Transverse colon (tissue), 4 donors: ENCODE measurements around the gene MXRA8. TPM values are rescaled to one million over a fixed set of nuclear protein-coding genes. Genes with fewer than 3 reads are reported as not detected.
A peak's percentile ranks its signal among the peaks of the same experiment; 100 is the strongest.
"Not testable (repeated sequence)": the region's sequence is repeated elsewhere in the genome, so short reads cannot be mapped to it uniquely, and the experiment has no call there.

Experiments
- DNase-seq: peaks from one replicate; pipeline ENCODE4 v3.0.0-alpha.2; 2019
- H3K27ac ChIP-seq, 4 donors: fragments of 200-600 bp; sonication (generic); 2 replicates each; pipeline ENCODE4 v1.5.1; 2016 to 2018; ENCODE audit warnings: inconsistent platforms in 4 of 4
- H3K27me3 ChIP-seq: fragments of 200-600 bp; sonication (generic); 2 replicates; pipeline ENCODE4 v1.5.1; 2017; ENCODE audit warnings: inconsistent platforms
- H3K36me3 ChIP-seq, 4 donors: fragments of 200-600 bp; sonication (generic); 2 replicates each; pipeline ENCODE4 v1.5.1; 2017 to 2019; ENCODE audit warnings: inconsistent platforms in 4 of 4
- H3K4me1 ChIP-seq, 4 donors: fragments of 200-600 bp; sonication (generic); 2 replicates each; pipeline ENCODE4 v1.5.1; 2017 to 2020; ENCODE audit warnings: inconsistent platforms in 4 of 4
- H3K4me3 ChIP-seq, 4 donors: fragments of 200-600 bp; sonication (generic); 1 replicate in 1 of 4; 2 replicates in 3 of 4; pipeline versions ENCODE4 v1.5.1 to v1.6.1; 2017 to 2019; ENCODE audit warnings: inconsistent platforms in 4 of 4
- H3K9me3 ChIP-seq, 2 donors: fragments of 200-600 bp; sonication (generic); 2 replicates each; pipeline ENCODE4 v1.5.1; 2017 to 2019; ENCODE audit warnings: inconsistent platforms in 2 of 2
- CTCF ChIP-seq, 5 experiments: fragments of 200-600 bp in 3 of 5; fragments of 450-650 bp in 2 of 5; sonication (generic) in 3 of 5; IDR thresholded peaks; 1 replicate in 2 of 5; 2 replicates in 3 of 5; pipeline ENCODE4 v1.5.1; 2016 to 2017; ENCODE audit warnings: antibody characterized with exemption in 5 of 5, inconsistent platforms in 3 of 5, mild to moderate bottlenecking in 2 of 5, moderate library complexity in 1 of 5
- EP300 ChIP-seq: sonication (generic); formaldehyde crosslinking; IDR thresholded peaks from one replicate; pipeline ENCODE4 v1.6.1; 2017; ENCODE audit warnings: antibody characterized with exemption, low read depth
- POLR2A ChIP-seq: fragments of 450-650 bp; IDR thresholded peaks from one replicate; pipeline ENCODE4 v1.6.1; 2016; ENCODE audit warnings: antibody characterized with exemption, mild to moderate bottlenecking, moderate library complexity
- POLR2AphosphoS5 ChIP-seq, 3 donors: sonication (generic); formaldehyde crosslinking; IDR thresholded peaks; one replicate each; pipeline ENCODE4 v1.6.1; 2016; ENCODE audit warnings: antibody characterized with exemption in 3 of 3
- WGBS, 2 donors: methylation state at CpG; one replicate each; pipeline ENCODE4 v1.1.5; 2018; ENCODE audit warnings: low coverage in 1 of 2; 5-methylcytosine and 5-hydroxymethylcytosine counted together
- in situ Hi-C, 4 donors: fragments of 200-750 bp; cut with MboI; loops; one replicate each; pipeline versions ENCODE4 v1.15.0 to v1.15.1; 2017; ENCODE audit warnings: low sequenced_read_pairs in 3 of 4, low pct_ligation_motif_present in 1 of 4, low pct_unique_long_range_greater_than_20kb in 1 of 4
- intact Hi-C: fragments of 100-400 bp; cut with DNase I; formaldehyde crosslinking; loops from one replicate; pipeline ENCODE4 v1.15.1; 2023; ENCODE audit warnings: low total_unique reads
- total RNA-seq, 4 donors: library from RNA; depleted of rRNA; stranded (reverse); fragments of >200 nt; gene quantifications; one replicate each; pipeline ENCODE4 v1.1.0, GENCODE V29; 2016

MXRA8 gene
- total RNA-seq, 4 donors from 2014 or later = 31.1 to 145 (median 57.1) TPM

GRCh38 chr1:1371746-1372711 lies 13.7 kb upstream of the MXRA8 start:
- Histone ChIP-seq H3K4me1 (peaks cover 26 to 34% (median 30%) of the 10 kb centered on the region in 4 donors), H3K27me3 (no peaks in the 10 kb centered on the region), H3K36me3 (no peaks in the 10 kb centered on the region), H3K27ac (peak overlapping the region in 1 of 4 donors; percentile 24), H3K9me3 (no peaks in the 10 kb centered on the region), H3K4me3 (no peak overlapping the region)
- no peak for TF ChIP-seq EP300
- TF ChIP-seq CTCF (IDR thresholded peaks at IDR 0.05) = peak; percentile 89 to 98 (median 96)
- TF ChIP-seq POLR2AphosphoS5 (IDR thresholded peaks at IDR 0.05) = peak in 1 of 3 donors; percentile 19
- TF ChIP-seq POLR2A = no peak
- intact Hi-C loops = loop anchor here (10.0 kb wide), 1 partner anchor 357 kb away; the partner anchor contains the start of gene ISG15
- WGBS, 2 donors = 33% methylated on average over 25 of the region's 26 CpGs; no CpG with 5 or more reads in 1 of the 2 donors
- DNase-seq = peak; percentile 78
- in situ Hi-C loops = no loop called here

GRCh38 chr1:1371364-1371745 lies 13.0 kb upstream of the MXRA8 start:
- H3K4me1 ChIP-seq = peaks cover 26 to 34% (median 30%) of the 10 kb centered on the region in 4 donors
- in situ Hi-C loops (no loop called here), intact Hi-C loops (loop anchor here (10.0 kb wide), 1 partner anchor 357 kb away; the partner anchor contains the start of gene ISG15)
- no peak for DNase-seq
- no peaks in the 10 kb centered on the region for H3K27me3 ChIP-seq
- no peaks in the 10 kb centered on the region for H3K36me3 ChIP-seq
- H3K9me3 ChIP-seq = no peaks in the 10 kb centered on the region
- H3K27ac ChIP-seq = peak overlapping the region in 1 of 4 donors; percentile 24
- TF ChIP-seq POLR2A = no peak
- no peak for TF ChIP-seq CTCF (IDR thresholded peaks at IDR 0.05)
- no peak for TF ChIP-seq POLR2AphosphoS5 (IDR thresholded peaks at IDR 0.05)
- TF ChIP-seq EP300 = no peak
- 50 to 100% methylated on average over 1 to 12 of the region's 12 CpGs for WGBS, 2 donors
- no peak overlapping the region for H3K4me3 ChIP-seq

GRCh38 chr1:1370771-1371300 lies 12.5 kb upstream of the MXRA8 start:
- peaks cover 22 to 31% (median 27%) of the 10 kb centered on the region in 4 donors for H3K4me1 ChIP-seq
- in situ Hi-C loops (no loop called here), intact Hi-C loops (loop anchor here (10.0 kb wide), 1 partner anchor 356 kb away; the partner anchor contains the start of gene ISG15)
- no peak overlapping the region for H3K4me3 ChIP-seq
- WGBS, 2 donors = 82% methylated on average over 16 of the region's 16 CpGs; no CpG with 5 or more reads in 1 of the 2 donors
- H3K27ac ChIP-seq = no peak overlapping the region
- H3K27me3 ChIP-seq = no peaks in the 10 kb centered on the region
- DNase-seq = no peak
- H3K9me3 ChIP-seq = no peaks in the 10 kb centered on the region
- H3K36me3 ChIP-seq = no peaks in the 10 kb centered on the region
- TF ChIP-seq POLR2A (no peak), CTCF (IDR thresholded peaks at IDR 0.05) (no peak), POLR2AphosphoS5 (IDR thresholded peaks at IDR 0.05) (no peak), EP300 (no peak)

- H3K9me3 ChIP-seq, H3K36me3 ChIP-seq, in situ Hi-C loops, H3K27me3 ChIP-seq, H3K27ac ChIP-seq, DNase-seq, H3K4me3 ChIP-seq: not testable (repeated sequence)
- WGBS, 2 donors = 89% methylated on average over 14 of the region's 14 CpGs; no CpG with 5 or more reads in 1 of the 2 donors
- H3K4me1 ChIP-seq = peaks cover 20 to 28% (median 25%) of the 10 kb centered on the region in 4 donors
- intact Hi-C loops = loop anchor here (10.0 kb wide), 1 partner anchor 355 kb away; the partner anchor contains the start of gene ISG15
These were observed 11.7 kb upstream of the MXRA8 start for GRCh38 chr1:1370094-1370493.
